ENCODE data around the gene PCNX3. TPM values are rescaled to one million over a fixed set of nuclear protein-coding genes. Genes with fewer than 3 reads are reported as not detected.

Gene PCNX3
- total and polyA plus RNA-seq, 10 of the 15 experiments (the other 5 are each of a cell fraction or from before 2014, with no cell fraction given), result 0.03 to 46.6 (median 8.4) TPM

- TF ChIP-seq MXI1 (IDR thresholded peaks at IDR 0.05; ENCODE audit: low read depth, low read length) (no peak), IKZF2 (IDR thresholded peaks at IDR 0.05) (peak in 1 of 2 experiments; percentile 15; a peak in 1 of 4 replicates), RAD21 (IDR thresholded peaks at IDR 0.05; ENCODE audit: insufficient read depth, low read depth, low read length) (peak; percentile 28; the same call in 1 of the 2 replicates), NBN (IDR thresholded peaks at IDR 0.05) (peak; percentile 53), EGR1 (IDR thresholded peaks at IDR 0.05; ENCODE audit: borderline replicate concordance in 1 of 2, low read depth in 2 of 2, low read length in 2 of 2) (no peak), CREM (IDR thresholded peaks at IDR 0.05; ENCODE audit: low read depth) (no peak), NFXL1 (IDR thresholded peaks at IDR 0.05; ENCODE audit: borderline replicate concordance) (no peak), SMC3 (IDR thresholded peaks at IDR 0.05; ENCODE audit: borderline replicate concordance, low read length) (peak; percentile 24; the same call in 1 of the 2 replicates), CHD1 (IDR thresholded peaks at IDR 0.05; ENCODE audit: low read depth, low read length) (no peak), JUNB (IDR thresholded peaks at IDR 0.05) (no peak), MYC (IDR thresholded peaks at IDR 0.05; ENCODE audit: insufficient read depth, insufficient read length, insufficient replicate concordance, low read length, severe bottlenecking) (no peak), SMAD5 (IDR thresholded peaks at IDR 0.05; ENCODE audit: low read depth) (no peak), GATAD2B (conservative IDR thresholded peaks at IDR 0.05; ENCODE audit: low read depth) (no peak), BCLAF1 (IDR thresholded peaks at IDR 0.05) (no peak), TCF3 (IDR thresholded peaks at IDR 0.05; ENCODE audit: borderline replicate concordance, insufficient read depth, low read depth, low read length) (no peak), KAT2A (conservative IDR thresholded peaks at IDR 0.05; ENCODE audit: control insufficient read depth, low read depth, low read length) (no peak), POLR2AphosphoS2 (IDR thresholded peaks at IDR 0.05; ENCODE audit: low read depth, low read length) (no peak)
- TF ChIP-seq, protein P1, sequence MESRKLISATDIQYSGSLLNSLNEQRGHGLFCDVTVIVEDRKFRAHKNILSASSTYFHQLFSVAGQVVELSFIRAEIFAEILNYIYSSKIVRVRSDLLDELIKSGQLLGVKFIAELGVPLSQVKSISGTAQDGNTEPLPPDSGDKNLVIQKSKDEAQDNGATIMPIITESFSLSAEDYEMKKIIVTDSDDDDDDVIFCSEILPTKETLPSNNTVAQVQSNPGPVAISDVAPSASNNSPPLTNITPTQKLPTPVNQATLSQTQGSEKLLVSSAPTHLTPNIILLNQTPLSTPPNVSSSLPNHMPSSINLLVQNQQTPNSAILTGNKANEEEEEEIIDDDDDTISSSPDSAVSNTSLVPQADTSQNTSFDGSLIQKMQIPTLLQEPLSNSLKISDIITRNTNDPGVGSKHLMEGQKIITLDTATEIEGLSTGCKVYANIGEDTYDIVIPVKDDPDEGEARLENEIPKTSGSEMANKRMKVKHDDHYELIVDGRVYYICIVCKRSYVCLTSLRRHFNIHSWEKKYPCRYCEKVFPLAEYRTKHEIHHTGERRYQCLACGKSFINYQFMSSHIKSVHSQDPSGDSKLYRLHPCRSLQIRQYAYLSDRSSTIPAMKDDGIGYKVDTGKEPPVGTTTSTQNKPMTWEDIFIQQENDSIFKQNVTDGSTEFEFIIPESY (IDR thresholded peaks at IDR 0.05), result no peak
- TF ChIP-seq, protein P2, sequence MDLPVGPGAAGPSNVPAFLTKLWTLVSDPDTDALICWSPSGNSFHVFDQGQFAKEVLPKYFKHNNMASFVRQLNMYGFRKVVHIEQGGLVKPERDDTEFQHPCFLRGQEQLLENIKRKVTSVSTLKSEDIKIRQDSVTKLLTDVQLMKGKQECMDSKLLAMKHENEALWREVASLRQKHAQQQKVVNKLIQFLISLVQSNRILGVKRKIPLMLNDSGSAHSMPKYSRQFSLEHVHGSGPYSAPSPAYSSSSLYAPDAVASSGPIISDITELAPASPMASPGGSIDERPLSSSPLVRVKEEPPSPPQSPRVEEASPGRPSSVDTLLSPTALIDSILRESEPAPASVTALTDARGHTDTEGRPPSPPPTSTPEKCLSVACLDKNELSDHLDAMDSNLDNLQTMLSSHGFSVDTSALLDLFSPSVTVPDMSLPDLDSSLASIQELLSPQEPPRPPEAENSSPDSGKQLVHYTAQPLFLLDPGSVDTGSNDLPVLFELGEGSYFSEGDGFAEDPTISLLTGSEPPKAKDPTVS (IDR thresholded peaks at IDR 0.05; ENCODE audit: low read depth, low read length), result no peak
- TF ChIP-seq, protein P3, sequence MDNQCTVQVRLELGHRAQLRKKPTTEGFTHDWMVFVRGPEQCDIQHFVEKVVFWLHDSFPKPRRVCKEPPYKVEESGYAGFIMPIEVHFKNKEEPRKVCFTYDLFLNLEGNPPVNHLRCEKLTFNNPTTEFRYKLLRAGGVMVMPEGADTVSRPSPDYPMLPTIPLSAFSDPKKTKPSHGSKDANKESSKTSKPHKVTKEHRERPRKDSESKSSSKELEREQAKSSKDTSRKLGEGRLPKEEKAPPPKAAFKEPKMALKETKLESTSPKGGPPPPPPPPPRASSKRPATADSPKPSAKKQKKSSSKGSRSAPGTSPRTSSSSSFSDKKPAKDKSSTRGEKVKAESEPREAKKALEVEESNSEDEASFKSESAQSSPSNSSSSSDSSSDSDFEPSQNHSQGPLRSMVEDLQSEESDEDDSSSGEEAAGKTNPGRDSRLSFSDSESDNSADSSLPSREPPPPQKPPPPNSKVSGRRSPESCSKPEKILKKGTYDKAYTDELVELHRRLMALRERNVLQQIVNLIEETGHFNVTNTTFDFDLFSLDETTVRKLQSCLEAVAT (IDR thresholded peaks at IDR 0.05), result peak; percentile 46; the same call in 1 of the 2 replicates
These were observed 43.6 kb upstream of the PCNX3 start (continued) for GRCh38 chr11:65571940-65572339.
